Kidney epithelial cell (primary cell): ENCODE results near the gene STK40. TPM values are rescaled to one million over a fixed set of nuclear protein-coding genes. Genes with fewer than 3 reads are reported as not detected.

Source experiments
- DNase-seq: peaks from one replicate; pipeline ENCODE4 v3.0.0-alpha.2; 2010; ENCODE audit warnings: low read depth
- H3K27me3 ChIP-seq: 2 replicates; pipeline ENCODE4 v1.6.0; 2011; ENCODE audit warnings: low read length; ENCODE audit not compliant: control insufficient read depth, insufficient read depth
- H3K36me3 ChIP-seq: 2 replicates; pipeline ENCODE4 v1.5.1; 2011; ENCODE audit warnings: low read length; ENCODE audit not compliant: control insufficient read depth, insufficient read depth
- H3K4me3 ChIP-seq: 2 replicates; pipeline ENCODE4 v1.5.1; 2011; ENCODE audit warnings: low read depth, mild to moderate bottlenecking, control low read depth, low read length
- total RNA-seq: library from RNA; depleted of rRNA; stranded (reverse); fragments of >200 nt; gene quantifications from 2 replicates; pipeline ENCODE4 v1.2.3, GENCODE V29; 2015
- TF ChIP-seq, protein P1 (sequence below): IDR thresholded peaks from 2 replicates; pipeline ENCODE4 v1.5.1; 2011; ENCODE audit warnings: mild to moderate bottlenecking, moderate library complexity, low read length, control low read depth, inconsistent platforms; ENCODE audit not compliant: insufficient read depth, poor library complexity, severe bottlenecking

Gene STK40
- total RNA-seq, 1 donor from 2014 or later, result 35.6 TPM

DNA sequence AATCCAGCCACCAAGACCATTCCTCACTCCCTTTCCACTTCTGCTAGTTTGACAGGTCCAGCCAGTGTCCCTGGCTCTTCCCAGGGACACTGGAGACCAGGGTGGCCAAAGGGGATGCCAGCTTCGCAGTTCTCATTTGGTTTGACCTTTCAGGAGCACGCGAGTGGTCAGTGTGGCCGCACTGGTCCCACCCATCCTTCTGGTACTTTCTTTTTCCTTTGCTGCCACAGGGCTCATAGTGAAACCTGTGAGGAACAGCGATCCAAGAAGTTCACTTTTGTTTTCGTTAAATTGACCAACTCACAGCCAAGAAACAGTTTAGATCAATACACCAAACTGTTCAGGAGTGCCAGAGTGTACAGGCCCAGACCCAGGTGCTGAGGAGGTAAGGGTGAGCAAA, 47.9 kb downstream of the STK40 start:
- Histone ChIP-seq H3K36me3 (no peaks in the 10 kb centered on the region), H3K27me3 (no peaks in the 10 kb centered on the region), H3K4me3 (no peak overlapping the region)
- TF ChIP-seq, protein P1, sequence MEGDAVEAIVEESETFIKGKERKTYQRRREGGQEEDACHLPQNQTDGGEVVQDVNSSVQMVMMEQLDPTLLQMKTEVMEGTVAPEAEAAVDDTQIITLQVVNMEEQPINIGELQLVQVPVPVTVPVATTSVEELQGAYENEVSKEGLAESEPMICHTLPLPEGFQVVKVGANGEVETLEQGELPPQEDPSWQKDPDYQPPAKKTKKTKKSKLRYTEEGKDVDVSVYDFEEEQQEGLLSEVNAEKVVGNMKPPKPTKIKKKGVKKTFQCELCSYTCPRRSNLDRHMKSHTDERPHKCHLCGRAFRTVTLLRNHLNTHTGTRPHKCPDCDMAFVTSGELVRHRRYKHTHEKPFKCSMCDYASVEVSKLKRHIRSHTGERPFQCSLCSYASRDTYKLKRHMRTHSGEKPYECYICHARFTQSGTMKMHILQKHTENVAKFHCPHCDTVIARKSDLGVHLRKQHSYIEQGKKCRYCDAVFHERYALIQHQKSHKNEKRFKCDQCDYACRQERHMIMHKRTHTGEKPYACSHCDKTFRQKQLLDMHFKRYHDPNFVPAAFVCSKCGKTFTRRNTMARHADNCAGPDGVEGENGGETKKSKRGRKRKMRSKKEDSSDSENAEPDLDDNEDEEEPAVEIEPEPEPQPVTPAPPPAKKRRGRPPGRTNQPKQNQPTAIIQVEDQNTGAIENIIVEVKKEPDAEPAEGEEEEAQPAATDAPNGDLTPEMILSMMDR, result no peak
- DNase-seq, result no peak

DNA sequence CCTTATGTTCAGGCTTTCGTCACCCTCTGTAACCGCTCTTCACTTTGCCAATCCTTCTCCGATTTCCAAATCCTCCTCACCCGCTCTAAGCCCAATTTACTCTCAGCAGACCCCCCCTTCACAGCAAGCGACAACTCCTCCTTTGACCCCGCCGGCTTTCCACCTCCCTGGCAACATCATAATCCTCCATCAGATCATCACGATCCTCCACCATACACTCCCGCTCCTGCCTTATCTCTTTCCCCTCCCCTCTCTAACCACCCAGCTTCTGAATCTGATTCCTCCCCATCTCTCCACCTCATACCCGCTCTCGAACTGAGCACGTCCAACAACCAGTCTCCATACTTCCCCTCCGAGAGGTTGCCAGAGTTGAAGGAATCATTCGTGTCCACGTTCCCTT, 54.8 kb downstream of the STK40 start:
- no peak overlapping the region for H3K4me3 ChIP-seq
- no peaks in the 10 kb centered on the region for H3K27me3 ChIP-seq
- no peak for DNase-seq
- TF ChIP-seq, protein P1, result no peak
- no peaks in the 10 kb centered on the region for H3K36me3 ChIP-seq

DNA sequence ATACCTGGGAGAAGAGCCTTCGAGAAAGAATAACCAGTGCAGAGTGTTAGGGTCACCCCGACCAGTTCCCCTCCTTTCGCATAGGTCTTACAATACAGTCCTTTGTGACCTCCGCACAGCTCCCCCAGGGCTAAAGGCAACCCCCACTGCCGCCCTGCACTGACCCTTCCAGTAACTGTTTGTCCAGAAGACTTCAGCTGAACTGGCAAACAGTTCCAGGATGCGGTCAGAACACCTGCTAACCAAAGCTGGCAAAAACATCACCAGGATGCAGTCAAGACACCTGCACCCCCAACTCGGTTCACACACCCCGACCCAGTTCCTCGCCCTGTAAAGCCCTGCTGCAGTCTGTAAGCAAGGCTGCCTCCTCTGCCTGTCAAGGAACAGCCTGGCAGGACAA, 55.9 kb downstream of the STK40 start:
- TF ChIP-seq, protein P1, result no peak
- DNase-seq, result no peak
- Histone ChIP-seq H3K36me3 (no peaks in the 10 kb centered on the region), H3K27me3 (no peaks in the 10 kb centered on the region), H3K4me3 (no peak overlapping the region)

DNA sequence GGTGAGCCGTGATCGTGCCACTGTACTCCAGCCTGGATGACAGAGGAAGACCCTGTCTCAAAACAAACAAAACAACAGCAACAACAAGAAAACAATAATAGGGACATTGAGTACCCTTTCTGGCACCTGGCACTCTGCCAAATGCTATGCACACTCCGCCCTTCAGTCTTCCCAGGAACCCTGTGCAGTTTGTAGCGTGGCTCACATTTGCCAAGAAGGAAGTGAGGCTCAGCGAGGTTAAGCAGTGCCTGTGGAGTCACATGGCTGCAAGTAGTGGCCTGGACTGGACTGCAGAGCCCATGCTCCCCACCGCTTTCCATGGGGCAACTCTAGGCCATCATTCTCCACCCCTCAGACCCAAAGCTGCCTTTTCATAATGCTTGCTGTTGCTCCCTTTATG, 57.0 kb downstream of the STK40 start:
- no peaks in the 10 kb centered on the region for H3K36me3 ChIP-seq
- no peak overlapping the region for H3K4me3 ChIP-seq
- no peak for DNase-seq
- TF ChIP-seq, protein P1, result no peak
- no peaks in the 10 kb centered on the region for H3K27me3 ChIP-seq

DNA sequence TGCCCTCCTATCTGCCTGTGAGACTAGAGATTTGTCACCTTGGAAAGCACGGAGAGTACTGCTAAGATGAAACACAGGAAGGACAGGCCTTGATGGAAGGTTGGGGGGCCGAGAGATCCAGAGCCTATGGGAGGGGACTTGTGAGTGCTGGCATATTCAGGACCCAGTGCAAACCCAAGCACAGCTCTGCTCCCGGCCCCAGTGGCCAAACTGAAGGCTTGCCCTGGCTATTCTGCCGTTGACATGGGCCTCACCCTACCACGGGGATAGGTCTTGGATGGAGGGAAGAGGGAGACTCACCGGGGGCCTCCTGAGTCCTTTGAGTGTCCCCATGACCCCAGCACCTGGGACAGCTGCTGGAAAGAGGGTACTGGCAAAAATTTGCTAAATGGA, 57.6 kb downstream of the STK40 start:
- Histone ChIP-seq H3K27me3 (no peaks in the 10 kb centered on the region), H3K4me3 (no peak overlapping the region), H3K36me3 (no peaks in the 10 kb centered on the region)
- TF ChIP-seq, protein P1, result no peak
- DNase-seq, result no peak

DNA sequence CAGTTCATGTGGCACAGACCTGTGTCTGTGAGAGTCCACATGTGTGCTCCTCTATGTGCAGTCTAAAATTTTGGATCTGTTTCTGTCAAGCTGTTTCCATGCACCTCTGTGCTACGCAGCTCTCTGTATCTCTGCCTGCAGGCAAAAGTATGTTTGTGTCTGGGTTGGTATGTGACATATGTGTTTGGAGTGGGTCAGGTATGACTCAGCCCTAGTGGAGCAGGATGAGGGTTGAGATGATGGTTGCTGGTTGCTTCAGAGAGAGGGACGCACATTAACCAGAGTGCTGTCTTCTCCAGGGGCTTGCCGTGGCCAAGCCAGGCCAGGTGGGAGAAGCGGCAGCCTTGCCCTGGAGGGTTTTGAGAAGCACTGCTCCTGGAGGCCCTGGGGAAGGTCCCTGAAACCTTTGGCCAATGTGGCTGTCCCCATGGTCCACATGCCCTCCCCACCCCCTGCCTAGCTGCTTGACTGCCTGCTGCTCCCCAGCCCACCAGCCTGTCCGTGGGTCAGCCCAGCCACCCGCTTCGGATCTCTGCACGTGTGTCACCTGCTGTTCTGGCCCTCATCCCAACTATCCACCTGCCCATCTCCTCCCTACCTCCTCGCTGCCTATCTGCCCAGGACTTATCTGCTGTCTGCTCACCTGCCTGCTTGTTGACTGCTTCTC, 58.2 kb downstream of the STK40 start:
- H3K36me3 ChIP-seq, result no peaks in the 10 kb centered on the region
- TF ChIP-seq, protein P1, result no peak
- H3K4me3 ChIP-seq, result no peak overlapping the region
- no peaks in the 10 kb centered on the region for H3K27me3 ChIP-seq
- no peak for DNase-seq
